K562 (cell line): Measurements from ENCODE around the gene ZNF276. TPM values are rescaled to one million over a fixed set of nuclear protein-coding genes. Genes with fewer than 3 reads are reported as not detected.

Source experiments
- CBFA2T3 ChIP-seq: fragments of 450-650 bp; IDR thresholded peaks from 2 replicates; pipeline ENCODE4 v1.6.1; 2017
- GTF2B ChIP-seq: IDR thresholded peaks from 2 replicates; pipeline ENCODE4 v1.6.1; 2011; ENCODE audit not compliant: insufficient read length; ENCODE audit errors: extremely low read depth
- HIVEP1 ChIP-seq: fragments of 250-450 bp; sonication (Bioruptor Pico); IDR thresholded peaks from 2 replicates; pipeline ENCODE4 v1.4.0; 2020; ENCODE audit warnings: mild to moderate bottlenecking
- KLF10 ChIP-seq: fragments of 250-450 bp; sonication (Bioruptor Pico); IDR thresholded peaks from 2 replicates; pipeline ENCODE4 v1.6.1; 2021; ENCODE audit warnings: matching md5 sums
- ZBTB40 ChIP-seq, 2 experiments: fragments of 450-650 bp in 1 of 2; sonication (generic) in 1 of 2; formaldehyde crosslinking in 1 of 2; IDR thresholded peaks; 2 replicates each; pipeline versions ENCODE4 v1.7.1 to v1.9.0; 2016 to 2022; ENCODE audit warnings: inconsistent platforms in 1 of 2, mild to moderate bottlenecking in 1 of 2, missing genetic modification reagents in 1 of 2
- ZNF384 ChIP-seq: IDR thresholded peaks from 2 replicates; pipeline ENCODE4 v1.6.1; 2012; ENCODE audit warnings: low read depth, low read length, improper control_type of control experiment
- ZNF551 ChIP-seq: fragments of 250-450 bp; sonication (Bioruptor Pico); IDR thresholded peaks from 2 replicates; pipeline ENCODE4 v1.5.0; 2021; ENCODE audit warnings: mild to moderate bottlenecking, moderate library complexity
- ZNF561 ChIP-seq: fragments of 450-650 bp; formaldehyde crosslinking; conservative IDR thresholded peaks from 2 replicates; pipeline ENCODE4 v1.4.0; 2020; ENCODE audit warnings: mild to moderate bottlenecking, moderate library complexity
- ZNF695 ChIP-seq: fragments of 450-650 bp; formaldehyde crosslinking; IDR thresholded peaks from 2 replicates; pipeline ENCODE4 v1.4.0; 2020; ENCODE audit warnings: mild to moderate bottlenecking, moderate library complexity
- polyA plus RNA-seq, 8 experiments: library from polyadenylated mRNA; depleted of rRNA in 4 of 8; stranded (reverse) in 5 of 8; unstranded in 3 of 8; fragments of >200 nt; fragmentation: Nextera tagmentation in 2 of 8; fragmentation: Illumina TruSeq in 1 of 8; extraction: Ambion mirVana in 2 of 8; extraction: Trizol in 1 of 8; gene quantifications; 2 replicates each; pipeline versions ENCODE4 v1.2.1 to v1.2.3, GENCODE V29; 2011 to 2014; ENCODE audit warnings: inconsistent platforms in 1 of 8, missing spikeins in 1 of 8
- total RNA-seq, 7 experiments: library from RNA; depleted of rRNA in 6 of 7; stranded (reverse); fragments of >200 nt in 6 of 7; fragmentation: Illumina TruSeq in 2 of 7; extraction: Trizol in 2 of 7; gene quantifications; 2 replicates each; pipeline versions ENCODE4 v1.2.1 to v1.2.3, GENCODE V29; 2011 to 2021; ENCODE audit warnings: low replicate concordance in 1 of 7
- TF ChIP-seq, protein P1 (sequence below): fragments of 200-800 bp; sonication (Bioruptor generic); IDR thresholded peaks from 2 replicates; pipeline ENCODE4 v1.6.1; 2017; ENCODE audit warnings: missing genetic modification characterization, missing compliant biosample characterization
- TF ChIP-seq, protein P2 (sequence below): conservative IDR thresholded peaks from 2 replicates; pipeline ENCODE4 v1.6.1; 2011; ENCODE audit warnings: low read depth, mild to moderate bottlenecking, low read length; ENCODE audit not compliant: control insufficient read depth

Gene ZNF276
- total and polyA plus RNA-seq, 9 of the 15 experiments (the other 6 are each of a cell fraction or from before 2014, with no cell fraction given), result 0.49 to 43.9 (median 15.8) TPM

- TF ChIP-seq, protein P1, sequence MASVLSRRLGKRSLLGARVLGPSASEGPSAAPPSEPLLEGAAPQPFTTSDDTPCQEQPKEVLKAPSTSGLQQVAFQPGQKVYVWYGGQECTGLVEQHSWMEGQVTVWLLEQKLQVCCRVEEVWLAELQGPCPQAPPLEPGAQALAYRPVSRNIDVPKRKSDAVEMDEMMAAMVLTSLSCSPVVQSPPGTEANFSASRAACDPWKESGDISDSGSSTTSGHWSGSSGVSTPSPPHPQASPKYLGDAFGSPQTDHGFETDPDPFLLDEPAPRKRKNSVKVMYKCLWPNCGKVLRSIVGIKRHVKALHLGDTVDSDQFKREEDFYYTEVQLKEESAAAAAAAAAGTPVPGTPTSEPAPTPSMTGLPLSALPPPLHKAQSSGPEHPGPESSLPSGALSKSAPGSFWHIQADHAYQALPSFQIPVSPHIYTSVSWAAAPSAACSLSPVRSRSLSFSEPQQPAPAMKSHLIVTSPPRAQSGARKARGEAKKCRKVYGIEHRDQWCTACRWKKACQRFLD (CRISPR knock-in tag), result no peak
- TF ChIP-seq ZBTB40 (IDR thresholded peaks at IDR 0.05) (peak; percentile 82), ZBTB40 (CRISPR knock-in tag; IDR thresholded peaks at IDR 0.05) (peak; percentile 58; the same call in 1 of the 2 replicates), GTF2B (no peak), ZNF551 (CRISPR knock-in tag) (no peak), KLF10 (CRISPR knock-in tag) (no peak), HIVEP1 (CRISPR knock-in tag) (no peak), CBFA2T3 (no peak), ZNF561 (CRISPR knock-in tag) (no peak), ZNF695 (CRISPR knock-in tag) (no peak), ZNF384 (peak; percentile 74)
- TF ChIP-seq, protein P2, sequence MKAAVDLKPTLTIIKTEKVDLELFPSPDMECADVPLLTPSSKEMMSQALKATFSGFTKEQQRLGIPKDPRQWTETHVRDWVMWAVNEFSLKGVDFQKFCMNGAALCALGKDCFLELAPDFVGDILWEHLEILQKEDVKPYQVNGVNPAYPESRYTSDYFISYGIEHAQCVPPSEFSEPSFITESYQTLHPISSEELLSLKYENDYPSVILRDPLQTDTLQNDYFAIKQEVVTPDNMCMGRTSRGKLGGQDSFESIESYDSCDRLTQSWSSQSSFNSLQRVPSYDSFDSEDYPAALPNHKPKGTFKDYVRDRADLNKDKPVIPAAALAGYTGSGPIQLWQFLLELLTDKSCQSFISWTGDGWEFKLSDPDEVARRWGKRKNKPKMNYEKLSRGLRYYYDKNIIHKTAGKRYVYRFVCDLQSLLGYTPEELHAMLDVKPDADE, result no peak
These were observed 43.1 kb upstream of the ZNF276 start (continued) for GRCh38 chr16:89678258-89678657.
